ENCODE results near the gene DAB2.

Gene DAB2

GRCh38 chr5:39424736-39425637, at the start of gene DAB2:
TSS of gene DAB2 (minus strand) at chr5:39424980. CDS start at chr5:39394320, 30,660 bp downstream.
- DNase-seq = no peak

GRCh38 chr5:39473156-39473775, 48.5 kb upstream of the DAB2 start:
- no peak for DNase-seq

GRCh38 chr5:39471836-39472508, 47.2 kb upstream of the DAB2 start:
- no peak for DNase-seq

- no peak for DNase-seq
Measured at GRCh38 chr5:39470811-39471210, 46.0 kb upstream of the DAB2 start.

DNA sequence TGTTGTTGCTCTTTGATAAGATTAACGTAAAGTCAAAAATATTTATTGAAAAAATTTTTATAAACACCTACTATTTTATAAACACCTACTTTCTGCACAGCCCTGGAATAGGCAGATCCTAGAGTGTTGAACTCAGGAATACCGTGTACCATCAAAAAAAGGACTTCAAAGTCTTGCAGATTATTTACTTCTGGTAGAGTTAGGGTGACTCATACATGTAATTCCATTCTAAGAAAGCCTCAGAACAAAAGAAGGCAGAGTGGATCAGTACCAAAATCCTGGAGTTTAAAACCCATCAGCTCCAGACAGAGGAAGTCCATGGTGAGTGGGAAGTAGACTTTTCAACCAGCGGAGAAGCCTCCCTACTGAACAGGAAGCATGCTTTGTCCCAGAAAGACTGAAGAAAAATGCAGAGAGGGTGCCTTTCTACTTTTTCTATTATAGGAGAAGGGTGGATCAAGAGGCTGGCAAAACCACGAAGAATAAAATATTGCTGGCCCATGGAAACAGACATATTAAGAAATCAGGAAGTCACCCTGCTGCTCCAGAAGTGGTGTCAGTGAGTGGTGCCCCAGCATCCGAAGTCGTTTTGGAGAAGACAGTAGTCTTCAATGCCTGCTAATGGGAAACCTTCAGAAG, 45.1 kb upstream of the DAB2 start:
- DNase-seq = no peak

- DNase-seq = no peak
Measured at GRCh38 chr5:39469176-39469575, 44.4 kb upstream of the DAB2 start.

DNA sequence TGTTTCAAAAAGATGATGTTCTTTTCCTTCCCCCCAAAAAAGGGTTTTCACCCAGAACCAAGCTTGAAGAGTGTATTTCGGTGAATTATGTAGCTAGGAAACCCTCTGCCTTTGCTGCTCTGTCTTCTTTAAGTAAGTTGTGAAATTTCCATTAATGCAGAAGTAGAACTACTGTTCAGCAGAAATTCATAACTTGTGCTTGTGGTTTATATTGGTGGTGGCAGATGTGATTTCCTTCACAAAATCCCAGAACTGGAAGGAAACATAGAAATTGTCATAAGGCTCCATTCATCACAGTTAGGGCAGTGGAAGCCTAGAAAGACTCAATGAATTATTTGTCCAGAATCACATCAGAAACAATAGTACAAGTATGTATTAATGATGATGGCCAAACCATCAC, 42.1 kb upstream of the DAB2 start:
- DNase-seq = no peak

GRCh38 chr5:39465843-39466242, 41.1 kb upstream of the DAB2 start:
- no peak for DNase-seq

DNA sequence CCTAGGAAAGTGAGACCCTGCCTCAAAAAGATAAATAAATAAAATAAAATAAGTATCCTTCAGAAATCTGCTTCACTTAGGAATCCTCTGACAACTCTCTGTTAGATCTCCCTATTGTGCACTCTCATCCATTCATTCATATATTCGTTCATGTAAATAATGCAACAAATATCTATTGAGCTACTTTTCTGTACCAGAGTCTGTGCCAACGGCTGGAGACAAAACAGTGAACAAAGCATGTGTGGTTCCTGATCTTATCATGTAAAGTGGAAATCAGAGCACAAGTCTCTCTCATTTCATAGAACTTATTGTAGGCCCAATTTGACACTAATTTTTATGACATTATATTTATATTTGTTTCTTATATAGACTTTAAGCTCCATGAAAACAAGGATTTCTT, 40.3 kb upstream of the DAB2 start:
- no peak for DNase-seq

GRCh38 chr5:39464088-39464487, 39.3 kb upstream of the DAB2 start:
- no peak for DNase-seq

- no peak for DNase-seq
Measured at GRCh38 chr5:39462211-39462610, 37.4 kb upstream of the DAB2 start.

- no peak for DNase-seq
Measured at GRCh38 chr5:39461007-39461682, 36.4 kb upstream of the DAB2 start.

DNA sequence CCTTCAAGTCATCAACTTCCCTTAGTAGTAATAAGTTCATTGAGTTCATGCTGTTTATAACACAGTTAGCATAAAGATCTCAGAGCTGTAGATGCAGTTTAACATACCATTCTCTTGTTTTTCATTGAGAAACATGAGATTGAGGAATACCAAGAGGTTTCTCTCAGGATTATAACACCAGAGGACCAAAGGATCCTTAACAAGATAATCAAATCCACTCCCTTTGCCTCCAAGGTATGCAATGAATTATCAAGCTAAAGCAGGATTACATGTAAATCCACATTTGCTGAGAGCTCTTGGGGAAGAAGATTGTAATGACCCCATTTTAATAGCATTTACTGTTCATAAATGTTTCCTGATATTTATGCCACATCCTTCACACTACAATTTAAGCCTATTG, 35.1 kb upstream of the DAB2 start:
- DNase-seq = no peak

- DNase-seq = no peak
Measured at GRCh38 chr5:39459071-39459470, 34.3 kb upstream of the DAB2 start.

DNA sequence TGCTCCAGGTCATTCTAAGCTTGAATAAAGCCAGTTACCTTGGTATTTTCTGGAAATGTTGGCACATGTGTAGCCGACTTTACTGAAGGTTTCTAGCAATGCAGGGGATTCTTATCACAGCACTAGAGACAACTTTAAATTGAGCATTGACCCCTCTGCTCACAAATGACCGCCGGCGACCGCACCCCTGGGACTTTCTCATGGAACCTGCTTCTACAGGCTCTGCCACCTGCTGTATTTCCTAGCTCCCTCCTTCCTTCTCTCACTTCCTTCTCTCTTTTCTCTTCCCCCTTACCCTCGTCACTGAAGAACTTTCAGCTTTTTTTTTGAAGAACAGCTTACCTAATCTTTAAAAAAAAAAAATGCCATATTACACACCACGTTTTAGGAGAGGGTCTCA, 30.9 kb upstream of the DAB2 start:
- no peak for DNase-seq

- no peak for DNase-seq
Measured at GRCh38 chr5:39453606-39454005, 28.8 kb upstream of the DAB2 start.

DNA sequence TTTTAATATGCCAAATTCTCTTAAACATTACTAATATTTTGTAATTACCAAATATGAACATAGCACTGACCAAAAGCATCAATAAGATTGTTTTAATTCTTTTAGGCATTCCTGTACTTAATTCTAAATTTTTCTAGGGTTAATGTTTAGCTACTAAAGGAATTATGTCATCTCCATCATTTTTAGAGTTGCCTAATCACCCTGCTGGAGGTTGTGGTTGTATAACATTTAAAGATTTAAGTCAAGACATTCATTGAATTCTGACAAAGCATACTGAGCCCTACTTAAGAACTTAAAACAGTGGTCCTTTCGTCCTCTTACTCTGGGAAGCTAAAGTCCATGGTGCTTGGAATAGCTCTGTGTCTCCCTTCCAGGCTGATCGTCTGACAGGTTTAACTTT, 28.1 kb upstream of the DAB2 start:
- no peak for DNase-seq

DNA sequence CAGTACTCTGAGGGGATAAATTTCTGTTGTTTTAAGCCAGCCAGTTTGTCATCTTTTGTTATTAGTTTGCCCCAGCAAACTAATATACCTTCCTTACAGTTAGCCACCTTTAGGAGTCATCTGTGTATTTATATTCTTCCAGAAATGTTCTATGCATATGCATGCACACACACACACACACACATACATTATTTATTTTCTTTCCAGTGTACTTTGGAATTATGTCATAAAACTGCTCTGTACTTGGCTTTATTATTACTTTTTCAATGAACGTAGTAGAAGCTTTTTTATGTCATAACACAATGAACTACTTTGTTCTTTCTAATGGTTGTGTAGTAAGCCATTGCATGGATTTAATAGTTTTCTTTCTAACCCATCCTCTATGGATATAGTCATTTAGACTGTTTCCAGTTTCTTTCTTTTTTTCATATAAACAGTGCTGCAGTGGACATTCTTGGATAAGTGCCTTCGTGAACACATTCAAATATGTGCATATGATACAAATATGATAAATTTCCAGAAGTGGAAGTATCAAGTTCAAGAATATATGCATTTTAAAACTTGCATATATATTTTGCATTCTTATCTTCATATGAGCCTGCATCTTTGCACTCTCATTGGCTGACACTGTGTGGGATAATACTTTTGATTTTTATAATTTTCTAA, 26.6 kb upstream of the DAB2 start:
- DNase-seq = no peak

- DNase-seq = no peak
Measured at GRCh38 chr5:39450487-39450886, 25.7 kb upstream of the DAB2 start.

DNA sequence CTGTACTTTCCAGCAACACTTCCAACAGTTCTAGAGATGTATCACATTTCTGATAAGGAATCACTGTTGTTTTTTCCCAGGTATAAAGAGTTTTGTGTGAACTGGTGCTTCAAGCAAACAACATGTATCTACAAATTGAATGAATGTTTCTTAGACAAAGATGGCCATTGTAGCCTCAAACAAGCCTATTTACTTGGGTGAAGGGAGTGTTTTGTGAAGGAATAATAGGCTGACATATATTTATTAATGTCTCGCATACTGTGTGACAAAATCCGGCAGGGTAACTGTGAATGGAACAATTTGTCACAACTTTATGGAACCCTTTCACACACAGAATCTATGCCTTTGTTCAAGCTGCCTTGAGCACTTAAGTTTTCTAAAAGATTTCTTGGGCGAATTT, 24.8 kb upstream of the DAB2 start:
- DNase-seq = no peak

DNA sequence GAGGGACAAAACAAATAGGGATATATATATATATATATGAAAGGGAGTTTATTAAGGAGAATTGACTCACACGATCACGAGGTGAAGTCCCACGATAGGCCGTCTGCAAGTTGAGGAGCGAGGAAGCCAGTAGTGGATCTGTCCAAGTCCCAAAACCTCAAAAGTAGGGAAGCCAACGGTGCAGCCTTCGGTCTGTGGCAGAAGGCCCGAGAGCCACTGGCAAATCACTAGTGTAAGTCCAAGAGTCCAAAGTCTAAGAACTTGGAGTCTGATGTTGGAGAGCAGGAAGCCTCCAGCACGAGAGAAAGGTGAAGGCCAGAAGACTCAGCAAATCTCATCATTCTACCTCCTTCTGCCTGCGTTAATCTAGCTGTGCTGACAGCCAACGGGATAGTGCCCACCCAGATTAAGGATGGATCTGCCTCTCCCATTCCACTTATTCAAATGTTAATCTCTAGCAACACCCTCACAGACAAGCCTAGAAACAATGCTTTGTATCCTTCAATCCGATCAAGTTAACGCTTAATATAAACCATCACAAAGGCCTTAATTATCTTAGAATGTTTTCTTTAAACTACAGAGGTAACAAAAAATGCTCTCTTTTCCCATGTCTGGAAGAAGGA, 23.8 kb upstream of the DAB2 start:
- no peak for DNase-seq

DNA sequence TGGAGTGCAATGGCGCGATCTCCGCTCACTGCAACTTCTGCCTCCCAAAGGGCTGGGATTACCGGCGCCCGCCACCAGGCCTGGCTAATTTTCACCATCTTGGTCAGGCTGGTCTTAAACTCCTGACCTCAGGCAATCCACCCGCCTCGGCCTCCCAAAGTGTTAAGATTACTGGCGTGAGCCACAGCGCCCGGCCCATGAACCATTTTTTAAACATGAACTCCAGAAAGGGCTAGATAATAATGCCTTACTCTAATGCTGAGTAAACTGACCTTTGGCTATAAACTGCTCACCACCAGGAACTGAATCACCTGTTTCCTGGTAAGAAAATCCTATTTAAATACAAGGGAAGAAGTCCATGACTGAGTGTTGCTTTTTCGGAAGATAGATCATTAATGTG, 23.2 kb upstream of the DAB2 start:
- no peak for DNase-seq
